ENCODE data around the gene ATXN10.
"Not testable (repeated sequence)": the region's sequence is repeated elsewhere in the genome, so short reads cannot be mapped to it uniquely, and the experiment has no call there.

ATXN10 gene

DNA sequence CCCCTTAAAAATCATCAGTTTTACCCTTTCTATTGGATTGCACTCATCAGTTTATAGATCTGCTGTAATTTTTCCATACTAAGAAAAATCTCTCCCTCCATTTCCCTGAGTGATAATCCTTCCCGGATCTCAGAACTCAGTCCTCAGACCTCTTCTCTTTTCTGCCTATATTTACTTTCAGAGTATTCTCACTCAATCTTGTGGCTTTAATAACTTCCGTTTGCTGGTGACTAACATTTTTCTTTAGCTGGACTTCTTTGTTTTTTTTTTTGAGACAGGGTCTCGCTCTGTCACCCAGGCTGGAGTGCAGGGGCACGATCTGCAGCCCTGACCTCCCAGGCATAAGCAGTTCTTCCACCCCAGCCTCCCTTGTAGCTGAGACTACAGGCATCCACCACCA is 10.4 kb downstream of the ATXN10 start:
- Histone ChIP-seq H3K9ac (ENCODE audit: low read length in 2 of 2) (no peak overlapping the region), H3K36me3 (ENCODE audit: control insufficient read depth in 2 of 2, insufficient read depth in 2 of 2, low read length in 2 of 2) (no peaks in the 10 kb centered on the region), H3K4me3 (ENCODE audit: low read length in 2 of 2) (no peak overlapping the region), H3K9me3 (ENCODE audit: control insufficient read depth in 2 of 2, low read length in 2 of 2) (no peaks in the 10 kb centered on the region), H3K27ac (ENCODE audit: low read length) (no peak overlapping the region), H3K27me3 (ENCODE audit: control insufficient read depth in 1 of 2, insufficient read depth in 2 of 2, low read length in 2 of 2) (no peaks in the 10 kb centered on the region), H3K4me1 (ENCODE audit: control insufficient read depth, insufficient read depth, low read length) (peaks cover 3% of the 10 kb centered on the region)

DNA sequence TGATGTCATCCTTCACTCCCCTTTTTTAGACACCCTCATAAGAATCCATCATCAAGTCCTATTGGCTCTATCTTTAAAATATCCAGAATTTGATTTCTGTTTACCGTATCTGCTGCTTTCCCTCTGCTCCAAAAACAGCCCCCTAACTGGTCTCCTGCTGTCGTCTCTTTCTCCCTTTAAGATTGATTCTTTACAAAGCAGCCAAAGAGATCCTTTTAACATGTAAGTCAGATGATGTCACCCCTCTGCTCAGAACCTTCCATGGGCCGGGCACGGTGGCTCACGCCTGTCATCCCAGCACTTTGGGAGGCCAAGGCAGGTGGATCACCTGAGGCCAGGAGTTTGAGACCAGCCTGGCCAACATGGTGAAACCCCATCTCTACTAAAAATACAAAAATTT is 11.1 kb downstream of the ATXN10 start:
- not testable (repeated sequence) for H3K9ac ChIP-seq (ENCODE audit: low read length in 2 of 2); H3K9me3 ChIP-seq (ENCODE audit: control insufficient read depth in 2 of 2, low read length in 2 of 2); H3K27ac ChIP-seq (ENCODE audit: low read length); H3K27me3 ChIP-seq (ENCODE audit: control insufficient read depth in 1 of 2, insufficient read depth in 2 of 2, low read length in 2 of 2); H3K4me3 ChIP-seq (ENCODE audit: low read length in 2 of 2); H3K4me1 ChIP-seq (ENCODE audit: control insufficient read depth, insufficient read depth, low read length); H3K36me3 ChIP-seq (ENCODE audit: control insufficient read depth in 2 of 2, insufficient read depth in 2 of 2, low read length in 2 of 2)

DNA sequence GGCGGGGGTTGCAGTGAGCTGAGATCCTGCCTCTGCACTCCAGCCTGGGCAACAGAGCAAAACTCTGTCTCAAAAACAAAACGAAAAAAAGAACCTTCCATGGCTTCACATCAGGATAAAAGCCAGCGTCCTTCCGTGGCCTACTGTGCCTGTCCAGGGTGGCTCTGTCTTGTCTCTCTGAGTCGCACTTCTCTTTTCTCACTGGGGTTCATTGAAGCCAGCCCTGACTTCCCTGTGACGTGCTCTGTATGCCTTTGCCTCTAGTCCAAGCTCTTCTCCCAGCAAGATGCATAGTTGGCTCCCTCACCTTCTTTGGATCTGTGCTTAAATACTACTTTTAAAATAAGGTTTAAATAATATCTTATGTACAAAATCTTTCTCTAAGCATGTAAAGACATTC is 11.6 kb downstream of the ATXN10 start:
- Histone ChIP-seq H3K27me3 (ENCODE audit: control insufficient read depth in 1 of 2, insufficient read depth in 2 of 2, low read length in 2 of 2) (no peaks in the 10 kb centered on the region), H3K9ac (ENCODE audit: low read length in 2 of 2) (no peak overlapping the region), H3K4me3 (ENCODE audit: low read length in 2 of 2) (no peak overlapping the region), H3K27ac (ENCODE audit: low read length) (no peak overlapping the region), H3K4me1 (ENCODE audit: control insufficient read depth, insufficient read depth, low read length) (peaks cover 3% of the 10 kb centered on the region), H3K9me3 (ENCODE audit: control insufficient read depth in 2 of 2, low read length in 2 of 2) (no peaks in the 10 kb centered on the region), H3K36me3 (ENCODE audit: control insufficient read depth in 2 of 2, insufficient read depth in 2 of 2, low read length in 2 of 2) (no peaks in the 10 kb centered on the region)

DNA sequence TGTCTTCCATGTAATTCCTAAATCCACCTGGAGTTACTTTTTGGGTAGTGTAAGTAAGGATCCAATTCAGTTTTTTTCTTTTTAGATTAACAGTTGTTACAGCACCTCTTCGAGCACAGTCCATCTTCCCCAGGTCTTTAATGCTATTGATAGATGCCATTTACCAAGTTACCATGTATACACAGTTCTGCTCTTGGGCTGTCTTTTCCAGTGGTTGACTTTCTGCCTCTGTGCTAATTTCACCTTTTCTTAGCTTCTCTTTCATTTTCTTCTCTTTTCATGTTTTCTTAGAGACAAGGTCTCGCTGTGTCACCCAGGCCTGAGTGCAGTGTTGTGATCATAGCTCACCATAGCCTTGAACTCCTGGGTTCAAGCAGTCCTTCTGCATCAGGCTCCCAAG is 12.0 kb downstream of the ATXN10 start:
- H3K9me3 ChIP-seq (ENCODE audit: control insufficient read depth in 2 of 2, low read length in 2 of 2), result no peaks in the 10 kb centered on the region
- no peak overlapping the region for H3K27ac ChIP-seq (ENCODE audit: low read length)
- H3K9ac ChIP-seq (ENCODE audit: low read length in 2 of 2), result no peak overlapping the region
- H3K27me3 ChIP-seq (ENCODE audit: control insufficient read depth in 1 of 2, insufficient read depth in 2 of 2, low read length in 2 of 2), result no peaks in the 10 kb centered on the region
- H3K4me1 ChIP-seq (ENCODE audit: control insufficient read depth, insufficient read depth, low read length), result peaks cover 3% of the 10 kb centered on the region
- no peaks in the 10 kb centered on the region for H3K36me3 ChIP-seq (ENCODE audit: control insufficient read depth in 2 of 2, insufficient read depth in 2 of 2, low read length in 2 of 2)
- no peak overlapping the region for H3K4me3 ChIP-seq (ENCODE audit: low read length in 2 of 2)

DNA sequence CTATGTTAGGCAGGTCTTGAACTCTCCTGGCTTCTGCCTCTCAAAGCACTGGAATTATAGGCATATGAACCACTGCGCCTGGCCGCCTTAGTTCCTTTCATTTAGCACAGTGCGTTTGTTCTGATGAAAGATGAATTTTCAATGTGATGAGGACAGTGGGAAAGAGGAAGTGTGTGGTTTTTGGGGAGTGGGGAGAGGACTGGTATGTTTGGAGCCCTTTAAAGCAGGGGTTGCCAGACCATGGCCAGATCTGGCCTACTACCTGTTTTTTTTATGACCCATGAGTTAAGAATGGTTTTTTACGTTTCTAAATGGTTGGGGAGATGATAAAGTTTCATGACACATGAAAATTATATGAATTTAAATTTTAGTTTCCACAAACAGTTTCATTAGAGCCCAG is 12.5 kb downstream of the ATXN10 start:
- Histone ChIP-seq H3K4me1 (ENCODE audit: control insufficient read depth, insufficient read depth, low read length) (peaks cover 3% of the 10 kb centered on the region), H3K36me3 (ENCODE audit: control insufficient read depth in 2 of 2, insufficient read depth in 2 of 2, low read length in 2 of 2) (no peaks in the 10 kb centered on the region), H3K9me3 (ENCODE audit: control insufficient read depth in 2 of 2, low read length in 2 of 2) (no peaks in the 10 kb centered on the region), H3K9ac (ENCODE audit: low read length in 2 of 2) (no peak overlapping the region), H3K4me3 (ENCODE audit: low read length in 2 of 2) (no peak overlapping the region), H3K27me3 (ENCODE audit: control insufficient read depth in 1 of 2, insufficient read depth in 2 of 2, low read length in 2 of 2) (no peaks in the 10 kb centered on the region), H3K27ac (ENCODE audit: low read length) (no peak overlapping the region)

DNA sequence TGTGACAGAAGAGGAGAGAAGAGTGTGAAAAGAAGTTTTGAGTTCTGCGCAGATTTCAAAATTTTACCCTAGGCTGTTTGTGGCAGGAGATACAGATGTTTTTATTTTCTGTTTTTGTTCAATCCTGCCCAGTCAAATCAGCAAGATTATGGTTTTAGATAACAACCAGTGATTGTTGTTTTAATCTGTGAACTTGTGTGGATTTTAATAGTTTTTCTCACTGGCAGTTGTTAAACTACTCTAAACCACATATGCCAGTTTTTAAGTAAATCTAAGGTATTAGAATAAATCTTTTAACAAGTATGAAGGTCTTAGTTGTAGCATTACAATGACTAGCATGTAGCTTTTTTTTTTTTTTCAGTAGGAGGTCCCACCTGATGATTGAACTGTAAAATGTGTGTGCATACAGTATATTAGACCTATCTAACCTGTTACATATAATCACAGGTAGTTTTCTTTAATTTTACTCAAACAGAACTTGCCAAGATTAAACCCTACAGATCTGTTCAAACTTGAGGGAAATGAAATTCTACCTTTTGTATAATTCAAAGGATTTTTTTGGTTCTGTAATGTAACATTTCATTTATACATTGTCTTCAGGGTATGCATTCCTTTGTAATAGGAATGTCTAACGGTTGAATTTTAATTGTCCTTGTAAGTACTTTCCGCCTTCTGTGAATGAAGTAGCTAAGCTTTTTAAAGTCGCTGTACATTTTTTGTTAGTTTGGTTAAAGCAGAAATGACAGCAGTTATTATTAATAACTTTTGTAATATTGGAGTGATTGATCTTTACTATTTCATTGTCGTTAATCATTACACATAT is 13.3 kb downstream of the ATXN10 start:
- Histone ChIP-seq H3K9me3 (ENCODE audit: control insufficient read depth in 2 of 2, low read length in 2 of 2) (no peaks in the 10 kb centered on the region), H3K9ac (ENCODE audit: low read length in 2 of 2) (no peak overlapping the region), H3K4me1 (ENCODE audit: control insufficient read depth, insufficient read depth, low read length) (peaks cover 3% of the 10 kb centered on the region), H3K4me3 (ENCODE audit: low read length in 2 of 2) (no peak overlapping the region), H3K27me3 (ENCODE audit: control insufficient read depth in 1 of 2, insufficient read depth in 2 of 2, low read length in 2 of 2) (no peaks in the 10 kb centered on the region), H3K36me3 (ENCODE audit: control insufficient read depth in 2 of 2, insufficient read depth in 2 of 2, low read length in 2 of 2) (peaks cover 0 to 3% of the 10 kb centered on the region in 2 donors), H3K27ac (ENCODE audit: low read length) (no peak overlapping the region)

DNA sequence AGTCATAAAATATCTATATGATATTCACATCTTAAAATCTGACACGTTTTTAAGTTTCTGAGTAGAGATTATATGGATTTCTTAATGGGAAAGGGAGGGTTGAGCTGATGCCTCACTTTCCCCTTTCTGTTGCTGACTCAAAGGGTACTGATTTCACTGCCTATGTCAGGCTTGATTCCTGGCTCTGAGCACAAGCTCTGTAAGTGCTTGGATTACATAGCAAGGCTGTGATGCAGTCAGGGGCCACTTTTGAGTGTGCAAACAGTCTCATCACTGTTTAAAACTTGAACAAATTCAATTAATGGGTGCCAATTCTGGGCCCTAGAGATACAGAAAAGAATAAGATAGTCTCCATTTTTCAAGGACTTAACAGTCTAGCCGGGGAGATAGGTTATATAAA is 14.4 kb downstream of the ATXN10 start:
- Histone ChIP-seq H3K27me3 (ENCODE audit: control insufficient read depth in 1 of 2, insufficient read depth in 2 of 2, low read length in 2 of 2) (no peaks in the 10 kb centered on the region), H3K27ac (ENCODE audit: low read length) (no peak overlapping the region), H3K4me1 (ENCODE audit: control insufficient read depth, insufficient read depth, low read length) (no peaks in the 10 kb centered on the region), H3K36me3 (ENCODE audit: control insufficient read depth in 2 of 2, insufficient read depth in 2 of 2, low read length in 2 of 2) (peaks cover 3 to 4% of the 10 kb centered on the region in 2 donors), H3K9me3 (ENCODE audit: control insufficient read depth in 2 of 2, low read length in 2 of 2) (no peaks in the 10 kb centered on the region), H3K4me3 (ENCODE audit: low read length in 2 of 2) (no peak overlapping the region), H3K9ac (ENCODE audit: low read length in 2 of 2) (no peak overlapping the region)

DNA sequence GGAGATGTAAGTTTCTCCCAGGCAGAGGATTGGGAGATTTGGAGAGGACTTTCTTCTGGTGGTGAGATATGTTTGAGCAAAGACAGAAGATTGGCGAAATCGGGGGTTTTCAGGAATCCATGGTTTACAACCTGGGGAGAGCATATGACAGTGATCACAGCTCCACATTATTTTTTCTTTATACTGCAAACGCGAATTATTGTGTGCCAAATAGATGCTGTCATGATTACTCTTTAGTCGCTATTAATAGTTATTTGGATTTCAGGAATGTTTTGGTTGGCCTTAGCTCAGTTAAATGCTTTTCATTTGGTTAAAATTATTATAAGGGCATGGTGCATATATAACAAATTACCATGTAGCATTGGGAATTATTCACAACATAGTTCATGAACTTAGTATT is 15.2 kb downstream of the ATXN10 start:
- Histone ChIP-seq H3K9ac (ENCODE audit: low read length in 2 of 2) (no peak overlapping the region), H3K4me1 (ENCODE audit: control insufficient read depth, insufficient read depth, low read length) (no peaks in the 10 kb centered on the region), H3K27me3 (ENCODE audit: control insufficient read depth in 1 of 2, insufficient read depth in 2 of 2, low read length in 2 of 2) (no peaks in the 10 kb centered on the region), H3K27ac (ENCODE audit: low read length) (no peak overlapping the region), H3K36me3 (ENCODE audit: control insufficient read depth in 2 of 2, insufficient read depth in 2 of 2, low read length in 2 of 2) (peaks cover 3 to 7% of the 10 kb centered on the region in 2 donors), H3K9me3 (ENCODE audit: control insufficient read depth in 2 of 2, low read length in 2 of 2) (no peaks in the 10 kb centered on the region), H3K4me3 (ENCODE audit: low read length in 2 of 2) (no peak overlapping the region)

DNA sequence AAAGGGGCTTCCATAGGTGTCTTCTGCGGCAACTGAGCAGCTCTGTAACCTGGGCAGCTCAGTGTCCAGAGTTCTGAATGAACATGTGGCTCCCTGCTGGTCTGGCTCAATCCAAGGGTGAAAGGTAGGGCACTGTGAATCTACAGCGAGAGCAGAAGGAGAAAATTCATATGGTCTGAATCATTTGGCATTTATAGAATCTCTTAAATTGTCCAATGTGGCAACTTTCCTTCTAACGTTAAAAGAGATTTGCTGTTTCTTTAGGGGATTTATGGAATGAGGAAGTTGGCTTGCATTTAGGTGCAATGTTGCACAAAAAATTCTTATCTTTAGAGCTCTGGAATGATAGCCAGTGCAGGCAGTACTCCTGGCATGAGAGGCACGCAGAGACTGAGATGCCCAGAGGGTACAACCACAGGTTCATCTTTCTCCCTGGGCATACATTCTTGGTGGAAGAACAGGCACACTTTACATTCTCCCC is 17.0 kb downstream of the ATXN10 start:
- Histone ChIP-seq H3K27me3 (ENCODE audit: control insufficient read depth in 1 of 2, insufficient read depth in 2 of 2, low read length in 2 of 2) (no peaks in the 10 kb centered on the region), H3K27ac (ENCODE audit: low read length) (no peak overlapping the region), H3K36me3 (ENCODE audit: control insufficient read depth in 2 of 2, insufficient read depth in 2 of 2, low read length in 2 of 2) (peaks cover 11 to 15% of the 10 kb centered on the region in 2 donors), H3K9ac (ENCODE audit: low read length in 2 of 2) (no peak overlapping the region), H3K9me3 (ENCODE audit: control insufficient read depth in 2 of 2, low read length in 2 of 2) (no peaks in the 10 kb centered on the region), H3K4me1 (ENCODE audit: control insufficient read depth, insufficient read depth, low read length) (no peaks in the 10 kb centered on the region), H3K4me3 (ENCODE audit: low read length in 2 of 2) (no peak overlapping the region)

DNA sequence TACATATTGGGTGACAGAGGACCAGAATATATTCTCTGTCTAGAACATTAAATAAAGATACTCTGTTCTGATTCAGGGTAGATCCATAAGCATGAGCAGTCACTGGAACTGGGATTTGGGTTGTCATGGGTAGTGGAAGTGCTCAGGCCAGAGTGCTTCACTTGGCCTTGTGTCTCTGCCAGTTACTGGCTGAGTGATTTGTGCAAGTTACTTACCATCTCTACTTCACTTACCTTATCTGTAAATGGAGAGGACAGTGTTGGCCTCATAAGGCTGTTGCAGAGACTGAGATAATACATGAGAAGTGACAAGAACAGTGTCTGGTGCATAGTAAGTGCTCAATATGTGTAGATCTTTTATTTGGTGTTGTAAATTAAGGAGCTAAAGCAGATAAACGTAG is 17.6 kb downstream of the ATXN10 start:
- Histone ChIP-seq H3K36me3 (ENCODE audit: control insufficient read depth in 2 of 2, insufficient read depth in 2 of 2, low read length in 2 of 2) (peaks cover 15% of the 10 kb centered on the region in 2 donors), H3K9ac (ENCODE audit: low read length in 2 of 2) (no peak overlapping the region), H3K9me3 (ENCODE audit: control insufficient read depth in 2 of 2, low read length in 2 of 2) (no peaks in the 10 kb centered on the region), H3K4me1 (ENCODE audit: control insufficient read depth, insufficient read depth, low read length) (no peaks in the 10 kb centered on the region), H3K27me3 (ENCODE audit: control insufficient read depth in 1 of 2, insufficient read depth in 2 of 2, low read length in 2 of 2) (no peaks in the 10 kb centered on the region), H3K4me3 (ENCODE audit: low read length in 2 of 2) (no peak overlapping the region), H3K27ac (ENCODE audit: low read length) (no peak overlapping the region)

DNA sequence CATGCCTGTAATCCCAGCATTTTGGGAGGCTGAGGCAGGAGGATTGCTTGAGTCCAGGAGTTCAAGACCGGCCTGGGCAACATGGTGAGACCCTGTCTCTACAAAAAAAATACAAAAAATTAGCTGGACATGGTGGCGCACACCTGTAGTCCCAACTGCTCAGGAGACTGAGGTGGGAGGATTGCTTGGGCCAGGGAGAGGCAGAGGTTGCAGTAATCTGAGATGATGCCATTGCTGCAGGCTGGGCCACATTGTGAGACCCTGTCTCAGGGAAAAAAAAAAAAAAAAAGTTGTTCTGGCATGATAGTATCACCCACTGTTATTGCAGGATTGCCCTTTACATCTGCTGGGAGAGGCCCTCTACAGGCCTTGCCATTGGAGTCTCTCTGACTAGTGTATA is 18.4 kb downstream of the ATXN10 start:
- Histone ChIP-seq H3K9ac (ENCODE audit: low read length in 2 of 2) (no peak overlapping the region), H3K9me3 (ENCODE audit: control insufficient read depth in 2 of 2, low read length in 2 of 2) (no peaks in the 10 kb centered on the region), H3K27ac (ENCODE audit: low read length) (no peak overlapping the region), H3K4me1 (ENCODE audit: control insufficient read depth, insufficient read depth, low read length) (no peaks in the 10 kb centered on the region), H3K36me3 (ENCODE audit: control insufficient read depth in 2 of 2, insufficient read depth in 2 of 2, low read length in 2 of 2) (peaks cover 15% of the 10 kb centered on the region in 2 donors), H3K27me3 (ENCODE audit: control insufficient read depth in 1 of 2, insufficient read depth in 2 of 2, low read length in 2 of 2) (no peaks in the 10 kb centered on the region), H3K4me3 (ENCODE audit: low read length in 2 of 2) (no peak overlapping the region)

All from stomach smooth muscle (tissue), 2 donors.